Endothelial cell of umbilical vein (primary cell): Measurements from ENCODE around the gene TREX2.

Source experiments
- CTCF ChIP-seq, 2 donors: IDR thresholded peaks; 1 replicate in 1 of 2; 2 replicates in 1 of 2; pipeline ENCODE4 v1.5.1; 2011; ENCODE audit warnings: low read length in 2 of 2, mild to moderate bottlenecking in 2 of 2, moderate library complexity in 2 of 2, control low read depth in 1 of 2, inconsistent platforms in 1 of 2, low read depth in 1 of 2; ENCODE audit not compliant: insufficient read depth in 1 of 2; ENCODE audit errors: extremely low read depth in 1 of 2
- POLR2AphosphoS5 ChIP-seq: IDR thresholded peaks from 2 replicates; pipeline ENCODE4 v1.6.1; 2012; ENCODE audit warnings: low read depth, mild to moderate bottlenecking, control low read depth, low read length, moderate library complexity; ENCODE audit not compliant: insufficient read depth

- TF ChIP-seq POLR2AphosphoS5 (no peak), CTCF (IDR thresholded peaks at IDR 0.05; ENCODE audit: extremely low read depth in 1 of 2, insufficient read depth in 1 of 2, low read depth in 1 of 2, low read length in 2 of 2) (no peak)
Measured at GRCh38 chrX:153492543-153492942, 46.7 kb upstream of the TREX2 start.
